ENCODE results near the gene SMAP1. TPM values are rescaled to one million over a fixed set of nuclear protein-coding genes. Genes with fewer than 3 reads are reported as not detected.

Gene SMAP1
- total RNA-seq, 1 donor from 2014 or later: 32.1 TPM

DNA sequence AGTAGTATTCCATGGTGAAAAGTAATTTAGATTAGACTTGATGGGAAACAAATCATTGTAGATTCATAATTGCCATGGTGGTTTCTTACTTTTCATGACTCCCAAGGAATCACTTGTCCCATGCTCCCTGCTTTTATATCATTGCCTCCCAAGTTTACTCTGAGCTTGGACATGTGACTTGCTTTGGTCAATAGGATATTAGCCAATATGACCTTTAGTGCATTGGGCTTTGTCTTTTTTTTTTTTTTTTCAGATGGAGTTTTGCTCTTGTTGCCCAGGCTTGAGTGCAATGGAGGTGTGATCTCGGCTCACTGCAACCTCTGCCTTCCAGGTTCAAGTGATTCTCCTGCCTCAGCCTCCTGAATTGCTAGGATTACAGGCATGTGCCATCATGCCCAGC, 15.5 kb upstream of the SMAP1 start:
- TF ChIP-seq, protein P1, sequence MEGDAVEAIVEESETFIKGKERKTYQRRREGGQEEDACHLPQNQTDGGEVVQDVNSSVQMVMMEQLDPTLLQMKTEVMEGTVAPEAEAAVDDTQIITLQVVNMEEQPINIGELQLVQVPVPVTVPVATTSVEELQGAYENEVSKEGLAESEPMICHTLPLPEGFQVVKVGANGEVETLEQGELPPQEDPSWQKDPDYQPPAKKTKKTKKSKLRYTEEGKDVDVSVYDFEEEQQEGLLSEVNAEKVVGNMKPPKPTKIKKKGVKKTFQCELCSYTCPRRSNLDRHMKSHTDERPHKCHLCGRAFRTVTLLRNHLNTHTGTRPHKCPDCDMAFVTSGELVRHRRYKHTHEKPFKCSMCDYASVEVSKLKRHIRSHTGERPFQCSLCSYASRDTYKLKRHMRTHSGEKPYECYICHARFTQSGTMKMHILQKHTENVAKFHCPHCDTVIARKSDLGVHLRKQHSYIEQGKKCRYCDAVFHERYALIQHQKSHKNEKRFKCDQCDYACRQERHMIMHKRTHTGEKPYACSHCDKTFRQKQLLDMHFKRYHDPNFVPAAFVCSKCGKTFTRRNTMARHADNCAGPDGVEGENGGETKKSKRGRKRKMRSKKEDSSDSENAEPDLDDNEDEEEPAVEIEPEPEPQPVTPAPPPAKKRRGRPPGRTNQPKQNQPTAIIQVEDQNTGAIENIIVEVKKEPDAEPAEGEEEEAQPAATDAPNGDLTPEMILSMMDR (IDR thresholded peaks at IDR 0.05; ENCODE audit: borderline replicate concordance): no peak
- no peaks in the 10 kb centered on the region for H3K27me3 ChIP-seq (ENCODE audit: low read depth)
- DNase-seq: no peak
- H3K9me3 ChIP-seq (replicated peaks): no peaks in the 10 kb centered on the region
- no peak overlapping the region for H3K27ac ChIP-seq (replicated peaks)
- no peaks in the 10 kb centered on the region for H3K36me3 ChIP-seq
- H3K4me1 ChIP-seq: no peaks in the 10 kb centered on the region
- H3K4me3 ChIP-seq: no peak overlapping the region
- intact Hi-C loops (cut with micrococcal nuclease): no loop called here

DNA sequence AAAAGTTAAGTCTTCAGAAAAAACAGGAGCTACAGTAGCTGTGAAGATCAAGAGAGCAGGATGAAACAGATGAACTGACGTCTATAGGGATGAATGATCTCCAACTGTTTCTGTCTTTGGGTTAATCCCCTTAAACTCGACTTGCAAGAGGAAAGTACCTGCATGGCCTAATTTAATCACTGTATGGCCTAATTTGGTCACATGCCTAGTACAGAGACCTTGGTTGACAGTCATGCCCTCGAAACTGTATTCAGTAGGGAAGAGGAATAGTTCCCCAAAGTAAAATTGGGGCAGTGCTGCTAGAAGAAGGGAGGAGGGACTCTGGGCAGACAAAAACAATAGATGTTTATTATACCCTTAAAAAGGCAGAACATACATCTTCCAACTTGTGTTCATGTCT, 10.0 kb upstream of the SMAP1 start:
- intact Hi-C loops (cut with micrococcal nuclease): no loop called here
- H3K36me3 ChIP-seq: no peaks in the 10 kb centered on the region
- no peaks in the 10 kb centered on the region for H3K9me3 ChIP-seq (replicated peaks)
- no peak overlapping the region for H3K4me3 ChIP-seq
- no peak overlapping the region for H3K27ac ChIP-seq (replicated peaks)
- H3K4me1 ChIP-seq: no peaks in the 10 kb centered on the region
- H3K27me3 ChIP-seq (ENCODE audit: low read depth): no peaks in the 10 kb centered on the region
- DNase-seq: no peak
- TF ChIP-seq, protein P1 (IDR thresholded peaks at IDR 0.05; ENCODE audit: borderline replicate concordance): no peak

DNA sequence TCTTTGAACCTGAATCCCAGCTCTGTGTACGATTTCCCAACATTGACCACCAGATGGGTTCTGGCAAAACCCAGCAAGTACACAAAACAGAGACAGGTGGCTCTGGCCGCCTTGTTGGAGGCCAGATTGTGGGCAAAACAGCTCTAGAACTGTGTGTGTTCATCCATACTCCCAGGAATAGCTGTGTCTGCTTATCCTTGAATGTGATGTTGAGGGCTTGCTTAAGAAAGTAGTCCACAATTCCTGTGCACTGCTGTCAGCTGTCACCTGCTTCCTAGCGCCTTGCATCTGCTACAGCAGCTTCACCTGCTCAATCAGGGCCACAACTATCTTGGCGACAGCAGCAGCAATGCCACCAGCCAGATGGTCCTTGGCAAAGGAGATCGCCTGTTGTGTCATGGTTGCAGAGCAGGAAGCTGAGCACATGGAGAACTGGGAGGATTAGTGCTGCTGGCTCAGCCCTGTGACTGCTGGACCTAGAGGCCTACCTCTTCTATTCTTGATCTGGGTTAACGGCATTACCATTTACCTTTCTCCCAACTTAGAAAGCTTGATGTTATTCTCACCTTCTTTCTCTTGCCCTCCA, 3.7 kb upstream of the SMAP1 start:
- no peaks in the 10 kb centered on the region for H3K27me3 ChIP-seq (ENCODE audit: low read depth)
- TF ChIP-seq, protein P1 (IDR thresholded peaks at IDR 0.05; ENCODE audit: borderline replicate concordance): no peak
- H3K4me3 ChIP-seq: no peak overlapping the region
- peaks cover 33% of the 10 kb centered on the region for H3K4me1 ChIP-seq
- H3K9me3 ChIP-seq (replicated peaks): no peaks in the 10 kb centered on the region
- intact Hi-C loops (cut with micrococcal nuclease): loop anchor here (10.0 kb wide), 1 partner anchor 99 kb away; the partner anchor contains the start of gene SDHAF4
- no peaks in the 10 kb centered on the region for H3K36me3 ChIP-seq
- H3K27ac ChIP-seq (replicated peaks): peak overlapping the region; percentile 78
- DNase-seq: no peak

DNA sequence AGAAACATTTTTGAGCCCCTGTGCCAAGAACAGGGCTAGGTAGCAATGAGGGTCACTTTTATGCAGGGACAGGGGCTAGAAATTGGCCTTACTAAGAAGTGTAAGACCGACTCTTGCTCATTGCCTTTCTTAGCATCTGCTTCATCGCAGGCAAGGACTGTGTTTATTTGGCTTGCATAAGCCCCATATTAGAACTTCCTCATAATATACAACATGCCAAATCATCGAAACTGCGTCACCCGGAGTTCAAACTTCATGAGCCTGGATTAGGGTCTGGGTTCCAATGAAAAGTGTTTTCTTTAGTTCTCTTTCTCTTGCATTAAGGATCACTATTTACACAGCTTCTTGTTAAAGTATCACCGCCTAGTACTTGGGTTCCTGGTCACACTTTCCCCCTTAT, 977 bp upstream of the SMAP1 start:
- Histone ChIP-seq H3K27me3 (ENCODE audit: low read depth) (no peaks in the 10 kb centered on the region), H3K27ac (replicated peaks) (peak overlapping the region; percentile 98), H3K36me3 (no peaks in the 10 kb centered on the region), H3K4me3 (peak overlapping the region; percentile 93), H3K4me1 (peaks cover 60% of the 10 kb centered on the region), H3K9me3 (replicated peaks) (no peaks in the 10 kb centered on the region)
- TF ChIP-seq, protein P1 (IDR thresholded peaks at IDR 0.05; ENCODE audit: borderline replicate concordance): no peak
- intact Hi-C loops (cut with micrococcal nuclease): loop anchor here (10.0 kb wide), 1 partner anchor 102 kb away; the partner anchor contains the start of gene SDHAF4
- DNase-seq: no peak

DNA sequence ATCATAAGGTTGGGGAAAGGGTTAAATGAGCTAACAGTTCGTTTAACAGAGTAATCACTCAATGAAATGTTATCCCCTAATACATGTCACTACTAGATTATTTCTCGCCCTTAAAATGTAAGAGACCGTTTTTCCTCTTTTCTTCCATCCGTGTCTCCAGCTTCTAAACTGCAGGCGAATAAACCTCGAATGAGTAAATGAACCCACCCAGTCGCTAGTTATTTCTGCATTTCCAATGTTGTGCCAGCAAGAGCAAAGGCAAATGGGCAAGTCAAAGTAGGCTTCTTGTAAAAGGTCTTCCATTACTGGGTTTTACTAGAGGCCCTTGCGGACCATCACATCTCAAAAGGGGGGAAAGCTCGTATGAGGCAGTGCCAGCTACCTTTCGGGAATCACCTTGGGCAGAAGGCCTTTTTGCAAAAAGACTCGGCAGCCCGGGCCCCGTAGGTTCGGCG, 400 bp upstream of the SMAP1 start:
- H3K9me3 ChIP-seq (replicated peaks): no peaks in the 10 kb centered on the region
- peak overlapping the region; percentile 98 for H3K27ac ChIP-seq (replicated peaks)
- peaks cover 66% of the 10 kb centered on the region for H3K4me1 ChIP-seq
- no peak for DNase-seq
- no peaks in the 10 kb centered on the region for H3K36me3 ChIP-seq
- TF ChIP-seq, protein P1 (IDR thresholded peaks at IDR 0.05; ENCODE audit: borderline replicate concordance): no peak
- no peaks in the 10 kb centered on the region for H3K27me3 ChIP-seq (ENCODE audit: low read depth)
- peak overlapping the region; percentile 93 for H3K4me3 ChIP-seq
- intact Hi-C loops (cut with micrococcal nuclease): loop anchor here (10.0 kb wide), 1 partner anchor 102 kb away; the partner anchor contains the start of gene SDHAF4

Measured in left ventricle myocardium inferior (tissue), 1 donor.